ENCODE results near the gene NDFIP1. TPM values are rescaled to one million over a fixed set of nuclear protein-coding genes. Genes with fewer than 3 reads are reported as not detected.

NDFIP1 gene
- polyA plus RNA-seq, 1 experiment: 11.2 TPM

DNA sequence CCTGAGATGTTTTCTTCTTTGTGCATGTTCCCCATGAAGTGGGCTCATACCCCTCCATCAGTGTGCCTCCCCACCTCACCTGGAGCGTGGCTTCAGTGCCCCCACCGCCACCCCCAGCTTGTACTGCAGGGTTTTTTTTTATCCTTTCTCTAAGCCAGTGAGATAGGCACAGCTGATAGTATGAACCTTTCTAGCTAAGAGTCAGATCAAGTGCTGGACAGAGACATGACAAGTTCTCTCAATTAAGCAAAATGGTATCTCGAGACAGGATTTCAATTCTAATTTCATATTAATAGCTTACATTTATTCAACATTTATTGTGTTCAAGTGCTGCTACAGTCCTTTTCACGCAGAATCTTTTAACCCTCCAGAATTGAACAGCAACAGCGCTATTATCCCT lies 55.7 kb downstream of the NDFIP1 start:
- ChIA-PET CTCF (interaction anchor here (1.5 kb wide), 1 partner anchor 13 kb away, joined by 5 read pairs; no protein-coding TSS in a partner anchor), POLR2A (no interaction called here)
- Histone ChIP-seq H3K4me3 (ENCODE audit: low read depth, low read length) (no peak overlapping the region), H3K36me3 (ENCODE audit: control insufficient read depth, insufficient read depth, low read length) (no peaks in the 10 kb centered on the region), H3K27me3 (ENCODE audit: control insufficient read depth, insufficient read depth, low read length) (no peaks in the 10 kb centered on the region)
- no peak for DNase-seq (ENCODE audit: low read depth)
- TF ChIP-seq CTCF (IDR thresholded peaks at IDR 0.05; ENCODE audit: insufficient read depth, low read depth, low read length): no peak

- no peak overlapping the region for H3K4me3 ChIP-seq (ENCODE audit: low read depth, low read length)
- ChIA-PET POLR2A (no interaction called here), CTCF (interaction anchor here (1.5 kb wide), 1 partner anchor 383 kb away, joined by 4 read pairs; no protein-coding TSS in a partner anchor)
- no peak for TF ChIP-seq CTCF (IDR thresholded peaks at IDR 0.05; ENCODE audit: insufficient read depth, low read depth, low read length)
- H3K36me3 ChIP-seq (ENCODE audit: control insufficient read depth, insufficient read depth, low read length): no peaks in the 10 kb centered on the region
- H3K27me3 ChIP-seq (ENCODE audit: control insufficient read depth, insufficient read depth, low read length): no peaks in the 10 kb centered on the region
- no peak for DNase-seq (ENCODE audit: low read depth)
Observed at GRCh38 chr5:142166754-142167153, 58.2 kb downstream of the NDFIP1 start.

DNA sequence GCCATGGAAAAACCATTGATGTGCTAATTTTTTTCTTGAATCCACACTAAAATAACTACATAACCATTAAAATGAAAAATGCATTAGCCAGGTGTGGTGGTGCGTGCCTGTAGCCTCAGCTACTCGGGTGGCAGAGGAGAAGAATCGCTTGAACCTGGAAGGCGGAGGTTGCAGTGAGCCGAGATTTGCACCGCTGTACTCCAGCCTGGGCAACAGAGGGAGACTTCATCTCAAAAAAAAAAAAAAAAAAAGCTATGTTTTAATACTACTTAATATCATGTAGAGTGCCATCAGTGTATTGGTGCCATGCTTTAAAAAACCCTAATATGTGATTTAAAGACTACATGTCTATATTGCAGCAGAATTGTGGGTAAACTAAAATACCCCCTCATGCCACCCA lies 58.9 kb downstream of the NDFIP1 start:
- no peak for DNase-seq (ENCODE audit: low read depth)
- POLR2A ChIA-PET: no interaction called here
- H3K27me3 ChIP-seq (ENCODE audit: control insufficient read depth, insufficient read depth, low read length): no peaks in the 10 kb centered on the region
- H3K4me3 ChIP-seq (ENCODE audit: low read depth, low read length): no peak overlapping the region
- TF ChIP-seq CTCF (IDR thresholded peaks at IDR 0.05; ENCODE audit: insufficient read depth, low read depth, low read length): no peak
- no peaks in the 10 kb centered on the region for H3K36me3 ChIP-seq (ENCODE audit: control insufficient read depth, insufficient read depth, low read length)
- CTCF ChIA-PET: interaction anchor here (1.5 kb wide), 1 partner anchor 382 kb away, joined by 4 read pairs; no protein-coding TSS in a partner anchor

DNA sequence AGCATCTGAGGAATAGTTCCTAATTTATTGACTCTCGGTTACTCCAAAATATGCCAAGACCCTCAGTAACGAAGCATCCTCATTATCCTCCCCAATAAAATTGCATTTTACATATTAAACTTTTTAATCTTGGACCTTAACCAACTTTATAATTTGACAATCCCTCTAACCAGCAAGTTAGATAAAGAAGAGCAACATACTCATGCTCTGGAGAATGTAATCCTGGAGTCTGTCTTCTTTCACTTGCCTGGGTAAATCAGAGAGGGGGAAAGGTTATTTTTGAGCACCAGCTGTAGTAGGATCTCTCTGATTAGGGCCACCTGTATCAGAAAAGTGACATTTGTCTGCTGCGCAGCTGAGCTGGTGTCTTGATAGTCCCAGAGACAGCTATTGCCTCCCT lies 59.8 kb downstream of the NDFIP1 start:
- DNase-seq (ENCODE audit: low read depth): no peak
- ChIA-PET CTCF (no interaction called here), POLR2A (no interaction called here)
- Histone ChIP-seq H3K27me3 (ENCODE audit: control insufficient read depth, insufficient read depth, low read length) (no peaks in the 10 kb centered on the region), H3K36me3 (ENCODE audit: control insufficient read depth, insufficient read depth, low read length) (no peaks in the 10 kb centered on the region), H3K4me3 (ENCODE audit: low read depth, low read length) (no peak overlapping the region)
- TF ChIP-seq CTCF (IDR thresholded peaks at IDR 0.05; ENCODE audit: insufficient read depth, low read depth, low read length): no peak

- ChIA-PET POLR2A (interaction anchor here (0.6 kb wide), 1 partner anchor 20 kb away, joined by 13 read pairs; no protein-coding TSS in a partner anchor), CTCF (interaction anchor here (0.8 to 1.8 kb wide), 3 partner anchors 14 to 153 kb away, joined by 3 read pairs; no protein-coding TSS in a partner anchor)
- DNase-seq (ENCODE audit: low read depth): no peak
- no peak for TF ChIP-seq CTCF (IDR thresholded peaks at IDR 0.05; ENCODE audit: insufficient read depth, low read depth, low read length)
- no peaks in the 10 kb centered on the region for H3K27me3 ChIP-seq (ENCODE audit: control insufficient read depth, insufficient read depth, low read length)
- H3K36me3 ChIP-seq (ENCODE audit: control insufficient read depth, insufficient read depth, low read length): no peaks in the 10 kb centered on the region
- H3K4me3 ChIP-seq (ENCODE audit: low read depth, low read length): no peak overlapping the region
Observed at GRCh38 chr5:142170254-142170953, 61.8 kb downstream of the NDFIP1 start.

All from BJ (cell line).